CMK (cell line): ENCODE results near the gene AIF1L.

ENCODE experiments used
- DNase-seq: peaks from one replicate; pipeline ENCODE4 v3.0.0-alpha.2; 2010; ENCODE audit warnings: low read depth

The AIF1L gene

DNA sequence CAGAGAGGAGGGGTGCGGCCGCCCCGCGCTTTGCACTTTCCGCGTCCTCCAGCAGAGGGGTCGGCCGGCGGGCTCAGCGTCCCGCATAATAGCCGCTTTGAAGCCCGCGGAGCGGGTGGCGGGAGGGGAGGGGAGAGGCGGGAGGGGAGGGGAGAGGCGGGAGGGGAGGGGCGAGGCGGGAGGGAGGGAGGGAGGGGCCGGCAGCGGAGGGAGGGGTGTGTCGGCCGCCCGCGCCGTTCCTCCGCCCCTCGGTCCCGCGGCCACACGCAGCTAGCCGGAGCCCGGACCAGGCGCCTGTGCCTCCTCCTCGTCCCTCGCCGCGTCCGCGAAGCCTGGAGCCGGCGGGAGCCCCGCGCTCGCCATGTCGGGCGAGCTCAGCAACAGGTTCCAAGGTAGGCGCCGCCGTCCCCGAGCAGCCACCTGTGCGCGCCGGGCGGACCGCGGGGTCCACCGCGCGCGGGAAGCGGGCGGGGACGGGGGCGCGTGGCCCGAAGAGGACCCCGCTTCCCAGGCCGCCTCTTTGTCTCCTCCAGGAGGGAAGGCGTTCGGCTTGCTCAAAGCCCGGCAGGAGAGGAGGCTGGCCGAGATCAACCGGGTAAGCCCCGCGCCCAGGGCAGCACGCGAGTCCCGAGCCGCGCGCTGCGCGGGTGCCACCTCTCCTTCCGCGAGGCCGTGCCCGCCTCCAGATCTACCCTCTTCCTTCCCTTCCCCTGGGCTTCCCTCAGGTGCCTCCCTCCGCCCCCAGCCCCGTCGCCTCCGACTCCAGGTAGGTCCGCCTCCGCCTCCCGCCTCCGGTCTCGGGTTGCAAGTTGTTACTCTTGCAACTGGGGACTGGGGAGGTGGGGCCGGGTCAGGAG, at the start of gene AIF1L:
Gene AIF1L (plus strand): TSS at position 263 of the 857 bp plus-strand sequence. CDS start 99 bp downstream, at position 362.
- DNase-seq = no peak

DNA sequence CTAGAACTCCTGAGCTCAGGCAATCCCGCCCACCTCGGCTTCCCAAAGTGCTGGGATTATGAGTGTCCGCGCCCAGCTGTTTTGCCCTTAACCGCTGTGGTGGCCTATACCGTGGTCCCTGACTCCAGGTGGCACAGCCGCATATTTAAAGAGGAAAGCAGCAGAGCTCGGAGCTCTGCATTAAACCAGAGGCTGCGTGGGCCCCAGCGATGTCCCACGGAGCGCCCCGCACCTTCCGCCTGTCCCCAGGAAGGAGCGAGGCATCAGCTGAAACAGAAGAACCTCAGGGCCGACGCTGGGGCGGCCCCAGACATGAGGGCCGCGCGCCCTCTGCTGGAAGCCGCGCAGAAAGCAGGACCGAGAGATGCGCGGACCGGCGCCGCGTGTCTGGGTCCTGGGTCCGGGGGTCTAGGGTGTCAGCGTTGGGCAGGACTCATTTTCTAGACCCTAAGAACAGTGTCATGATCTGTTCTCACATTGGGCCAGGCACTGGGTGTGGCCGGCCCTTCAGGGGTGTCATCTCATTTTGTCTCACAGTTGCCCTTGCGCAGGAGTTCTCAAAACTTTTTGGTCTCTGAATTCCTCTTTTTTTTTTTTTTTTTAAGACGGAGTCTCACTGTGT, 49.6 kb upstream of the AIF1L start:
- DNase-seq = no peak

DNA sequence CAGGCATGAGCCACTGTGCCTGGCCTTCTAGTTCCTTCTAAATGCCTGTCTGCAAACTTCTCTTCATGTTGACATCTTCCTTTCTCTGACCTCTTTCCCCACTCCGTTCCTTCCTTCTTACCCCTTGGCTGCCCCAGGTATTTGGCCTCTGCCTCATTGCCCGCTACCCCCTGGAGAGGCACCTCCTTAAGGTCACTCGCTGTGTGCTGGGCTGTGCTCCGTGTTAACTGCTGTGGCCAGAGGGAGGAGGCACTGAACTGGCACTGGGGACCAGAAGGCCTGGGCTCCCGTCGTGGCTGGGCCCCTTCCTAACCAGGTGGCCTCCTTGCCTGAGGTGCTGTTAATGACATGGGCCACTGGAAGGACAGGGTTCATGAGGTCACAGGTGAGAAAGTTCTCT, 48.0 kb upstream of the AIF1L start:
- no peak for DNase-seq

DNA sequence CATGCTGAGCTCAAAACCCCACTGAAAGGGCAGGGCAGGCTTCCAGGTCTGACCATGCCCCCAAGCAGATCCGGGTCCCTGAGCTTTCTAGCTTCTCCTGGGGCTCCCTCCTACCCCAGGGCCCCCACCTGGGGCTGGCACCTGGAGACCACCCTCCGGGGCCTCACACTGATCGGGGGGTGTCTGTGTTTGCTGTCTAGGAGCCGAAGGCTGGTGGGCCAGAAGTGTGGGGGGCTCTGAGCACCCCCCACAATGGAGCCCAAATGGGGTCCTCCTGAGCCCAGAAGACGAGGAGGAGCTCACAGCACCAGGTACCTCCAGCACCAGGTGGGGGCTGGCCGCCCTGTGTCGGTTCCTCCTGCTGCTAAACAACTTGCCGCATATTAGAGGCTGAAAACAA, 47.5 kb upstream of the AIF1L start:
- no peak for DNase-seq

DNA sequence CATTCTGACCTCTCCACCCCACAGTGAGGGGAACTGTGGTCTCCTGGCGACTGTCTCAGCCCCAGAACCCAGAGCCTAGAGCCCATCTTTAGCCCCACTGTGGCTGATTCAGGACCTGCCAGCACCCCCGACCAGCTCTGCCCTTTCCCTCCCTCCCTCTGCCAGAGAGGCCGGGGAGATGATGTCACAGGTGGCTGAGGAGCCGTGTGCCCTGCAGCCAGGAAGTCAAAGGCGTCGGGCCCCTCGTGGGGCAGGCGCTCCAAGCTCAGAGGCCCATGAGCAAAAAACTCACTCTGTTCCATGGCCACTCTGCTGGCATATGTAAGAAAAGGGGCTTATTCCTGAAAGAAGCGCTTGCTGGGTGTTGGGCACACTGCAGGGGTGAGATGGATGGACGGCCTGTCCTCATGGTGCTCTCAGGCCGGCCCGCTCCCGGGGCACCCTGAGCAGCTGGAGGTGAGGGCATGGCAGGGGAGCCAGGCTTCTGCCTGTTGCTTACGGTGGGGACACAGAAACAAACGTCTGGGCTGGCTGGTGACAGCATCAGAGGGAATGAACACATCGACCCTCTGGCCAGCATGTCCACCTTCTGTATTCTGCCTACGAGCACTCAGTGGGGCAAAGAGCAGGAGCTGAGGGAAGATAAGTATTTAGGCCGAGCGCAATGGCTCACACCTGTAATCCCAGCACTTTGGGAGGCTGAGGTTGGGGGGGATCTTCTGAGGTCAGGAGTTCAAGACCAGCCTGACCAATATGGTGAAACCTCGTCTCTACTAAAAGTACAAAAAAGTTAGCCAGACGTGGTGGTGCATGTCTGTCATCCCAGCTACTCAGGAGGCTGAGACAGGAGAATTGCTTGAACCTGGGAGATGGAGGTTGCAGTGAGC, 46.3 kb upstream of the AIF1L start:
- DNase-seq = no peak

DNA sequence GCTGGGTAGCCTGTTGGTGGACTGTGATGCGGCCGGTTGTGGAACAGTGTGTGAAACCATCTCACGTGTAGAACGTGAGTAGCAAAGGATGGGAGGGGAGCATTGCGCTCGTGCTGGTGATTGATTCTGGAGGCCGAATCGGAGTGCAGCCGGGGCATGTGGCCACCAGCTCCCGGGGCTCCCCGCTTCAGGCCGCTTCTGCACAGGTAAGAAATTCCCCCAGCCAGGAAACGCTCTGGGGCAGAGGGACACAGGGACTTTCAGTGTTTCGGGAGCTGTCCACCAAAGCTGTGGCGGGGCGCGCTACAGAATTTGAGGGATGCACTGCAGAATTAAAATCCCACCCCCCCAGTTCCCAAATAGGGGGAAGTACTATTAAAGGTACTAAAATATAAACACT, 45.5 kb upstream of the AIF1L start:
- no peak for DNase-seq

DNA sequence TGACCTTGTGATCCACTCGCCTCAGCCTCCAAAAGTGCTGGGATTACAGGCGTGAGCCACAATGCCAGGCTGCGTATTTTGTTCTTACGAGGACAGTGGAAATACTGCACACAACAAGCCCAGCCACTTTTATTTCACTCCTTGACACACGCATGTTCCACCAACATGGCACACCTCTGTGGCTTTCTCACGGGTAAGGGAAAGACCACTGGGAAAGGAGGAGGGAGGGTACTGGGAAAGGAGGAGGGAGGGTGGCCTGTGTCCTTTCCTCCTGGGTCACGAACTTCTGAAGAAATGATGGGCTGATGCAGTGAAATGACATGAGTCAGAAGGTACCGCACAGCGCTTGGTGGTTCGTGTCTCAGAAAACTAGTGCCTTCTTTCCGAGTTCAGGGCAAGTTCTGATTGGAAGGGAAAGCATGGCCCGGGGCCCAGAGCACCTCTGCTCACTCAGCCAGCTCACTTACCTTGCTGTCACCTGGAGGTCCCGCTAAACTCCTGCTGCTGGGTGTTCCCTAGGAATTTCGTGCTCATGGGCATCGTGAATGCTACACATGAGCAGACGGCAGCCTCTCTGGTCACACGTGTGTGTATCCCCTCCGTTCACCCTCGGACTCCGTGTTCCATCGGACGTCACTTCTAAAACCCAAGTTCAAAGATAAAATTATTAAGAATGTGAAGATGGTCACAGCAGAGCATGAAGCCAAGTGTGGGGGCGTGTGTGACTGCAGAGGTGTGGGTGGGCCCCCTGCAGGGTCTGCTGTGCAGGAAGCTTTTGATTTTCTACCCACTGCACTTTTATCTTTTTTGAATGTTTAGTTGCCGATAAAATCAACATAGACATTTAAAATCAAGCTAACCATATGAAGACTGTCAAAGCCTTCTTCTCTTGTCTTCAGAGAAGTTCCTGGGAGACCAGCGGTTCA, 44.5 kb upstream of the AIF1L start:
- DNase-seq = no peak

DNA sequence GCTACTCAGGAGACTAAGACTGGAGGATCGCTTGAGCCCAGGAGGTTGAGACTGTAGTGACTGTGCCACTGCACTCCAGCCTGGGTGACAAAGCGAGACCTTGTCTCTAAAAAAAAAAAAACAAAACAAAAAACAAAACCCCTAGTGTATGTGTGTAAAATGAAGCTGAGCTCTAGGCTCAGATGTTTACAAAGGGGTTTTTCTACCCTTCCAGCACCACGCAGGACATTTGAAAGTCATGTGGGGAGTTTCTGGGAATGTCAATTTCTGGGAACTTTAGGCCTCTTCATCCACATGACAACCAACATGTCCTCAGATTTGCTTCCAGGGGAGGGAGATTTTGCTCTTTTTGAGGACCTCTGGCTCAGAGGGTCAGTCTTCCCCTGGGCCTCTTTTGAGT, 42.4 kb upstream of the AIF1L start:
- no peak for DNase-seq

DNA sequence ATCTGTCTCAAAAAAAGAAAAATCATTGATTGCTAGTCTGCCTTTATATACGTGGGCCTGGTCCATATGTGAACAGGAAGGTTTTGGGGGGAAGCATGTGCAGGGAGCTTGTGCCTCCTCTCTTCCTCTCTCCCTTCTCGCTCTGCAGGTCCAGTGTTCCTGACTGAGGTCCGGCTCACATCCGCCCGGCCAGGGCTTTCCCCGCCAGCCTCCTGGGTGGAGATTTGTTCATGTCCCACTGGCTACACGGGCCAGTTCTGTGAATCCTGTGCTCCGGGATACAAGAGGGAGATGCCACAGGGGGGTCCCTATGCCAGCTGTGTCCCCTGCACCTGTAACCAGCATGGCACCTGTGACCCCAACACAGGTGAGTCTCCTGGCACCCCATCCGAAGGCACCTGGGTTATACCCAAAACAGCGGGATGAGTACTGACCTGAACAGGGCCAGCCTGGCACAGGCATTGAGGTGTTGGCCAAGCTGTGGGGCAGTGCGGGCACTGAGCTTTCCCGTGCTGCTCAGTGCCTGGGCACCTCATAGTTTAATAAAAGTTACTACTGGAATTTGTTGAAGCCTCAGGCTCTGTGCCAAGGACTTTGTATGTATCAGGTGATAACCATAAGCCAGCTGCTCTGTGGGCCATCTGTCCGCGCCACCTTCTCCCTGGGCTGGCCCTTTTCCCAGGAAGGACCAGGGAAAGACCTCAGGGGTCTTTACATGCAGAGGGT, 39.4 kb upstream of the AIF1L start:
- no peak for DNase-seq

DNA sequence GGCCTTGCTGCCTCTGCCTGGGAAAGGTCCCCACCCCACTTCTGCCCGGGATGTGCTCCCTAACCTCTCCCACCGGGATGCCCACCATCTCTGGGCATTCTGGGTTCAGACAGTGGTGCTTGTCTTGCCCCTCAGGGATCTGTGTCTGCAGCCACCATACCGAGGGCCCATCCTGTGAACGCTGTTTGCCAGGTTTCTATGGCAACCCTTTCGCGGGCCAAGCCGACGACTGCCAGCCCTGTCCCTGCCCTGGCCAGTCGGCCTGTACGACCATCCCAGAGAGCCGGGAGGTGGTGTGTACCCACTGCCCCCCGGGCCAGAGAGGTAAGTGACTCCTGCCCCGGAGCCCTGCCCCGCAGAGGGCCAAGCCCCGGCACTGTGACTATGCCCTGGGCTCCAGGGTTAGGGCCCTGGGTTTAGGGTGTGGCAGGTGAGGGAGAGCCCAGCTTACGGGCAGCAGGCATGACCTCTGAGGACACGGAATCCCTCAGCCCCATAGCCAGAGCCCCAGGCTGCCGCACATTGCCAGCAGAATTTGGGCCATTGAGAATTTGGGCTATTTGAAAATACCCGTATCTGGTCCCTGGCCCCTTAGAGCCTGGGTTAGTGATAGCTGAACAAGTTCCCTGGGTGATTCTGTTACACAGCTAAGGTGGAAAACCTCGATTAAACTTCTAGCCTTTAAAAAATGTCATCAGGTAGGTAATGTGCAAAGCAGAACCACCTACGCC, 35.3 kb upstream of the AIF1L start:
- no peak for DNase-seq

DNA sequence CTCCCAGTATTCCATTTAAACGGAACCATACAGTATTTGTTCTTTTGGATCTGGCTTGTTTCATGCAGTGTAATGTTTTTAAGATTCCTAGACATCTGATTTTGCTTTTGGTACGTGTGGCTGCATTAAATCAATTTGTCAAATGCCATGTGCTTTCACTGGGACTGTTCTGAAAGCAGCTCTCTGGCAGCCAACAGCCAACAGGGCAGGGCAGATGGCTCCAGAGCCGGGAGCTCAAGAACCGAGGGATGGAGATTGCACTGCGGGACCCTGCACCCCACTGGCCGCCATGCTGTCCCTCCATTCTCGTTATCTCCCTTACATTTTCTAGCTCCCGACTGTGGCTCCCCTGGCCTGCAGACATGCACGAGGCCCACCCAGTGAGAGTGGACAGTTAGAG, 33.4 kb upstream of the AIF1L start:
- no peak for DNase-seq

DNA sequence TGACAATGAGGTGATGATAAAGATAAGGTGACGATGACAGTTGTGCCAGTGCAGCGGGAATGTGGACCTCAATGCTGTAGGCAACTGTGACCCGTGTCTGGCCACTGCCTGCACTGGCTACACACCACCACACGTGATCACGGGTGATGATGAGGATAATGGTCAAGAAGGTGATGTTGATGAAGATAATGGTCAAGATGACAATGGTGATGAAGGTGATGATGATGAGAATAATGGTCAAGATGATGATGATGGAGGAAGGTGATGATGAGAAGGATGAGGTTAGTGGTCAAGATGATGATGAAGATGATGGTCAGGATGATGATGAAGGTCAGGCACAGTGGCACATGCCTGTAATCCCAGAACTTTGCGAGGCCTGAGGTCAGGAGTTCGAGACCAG, 30.7 kb upstream of the AIF1L start:
- no peak for DNase-seq

DNA sequence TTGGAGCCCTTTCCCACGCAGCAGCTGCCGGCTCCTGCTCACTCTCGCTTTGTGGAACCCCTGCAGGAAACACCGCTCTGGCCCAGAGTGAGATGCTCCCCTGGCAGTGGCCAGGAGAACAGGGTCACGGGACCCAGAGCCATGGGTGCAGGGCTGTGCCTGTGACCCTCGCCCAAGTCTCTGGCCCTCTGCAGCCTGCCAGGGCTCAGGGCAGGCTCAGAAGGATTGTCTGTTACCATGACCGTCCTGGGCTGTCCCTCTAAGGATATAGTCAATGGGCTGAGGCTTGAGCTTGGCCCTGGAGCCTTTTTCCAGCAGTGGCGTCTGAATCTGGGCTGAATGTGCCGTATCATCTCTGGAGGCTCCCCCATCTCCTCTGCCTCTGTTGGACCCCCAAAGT, 28.7 kb upstream of the AIF1L start:
- DNase-seq = no peak

DNA sequence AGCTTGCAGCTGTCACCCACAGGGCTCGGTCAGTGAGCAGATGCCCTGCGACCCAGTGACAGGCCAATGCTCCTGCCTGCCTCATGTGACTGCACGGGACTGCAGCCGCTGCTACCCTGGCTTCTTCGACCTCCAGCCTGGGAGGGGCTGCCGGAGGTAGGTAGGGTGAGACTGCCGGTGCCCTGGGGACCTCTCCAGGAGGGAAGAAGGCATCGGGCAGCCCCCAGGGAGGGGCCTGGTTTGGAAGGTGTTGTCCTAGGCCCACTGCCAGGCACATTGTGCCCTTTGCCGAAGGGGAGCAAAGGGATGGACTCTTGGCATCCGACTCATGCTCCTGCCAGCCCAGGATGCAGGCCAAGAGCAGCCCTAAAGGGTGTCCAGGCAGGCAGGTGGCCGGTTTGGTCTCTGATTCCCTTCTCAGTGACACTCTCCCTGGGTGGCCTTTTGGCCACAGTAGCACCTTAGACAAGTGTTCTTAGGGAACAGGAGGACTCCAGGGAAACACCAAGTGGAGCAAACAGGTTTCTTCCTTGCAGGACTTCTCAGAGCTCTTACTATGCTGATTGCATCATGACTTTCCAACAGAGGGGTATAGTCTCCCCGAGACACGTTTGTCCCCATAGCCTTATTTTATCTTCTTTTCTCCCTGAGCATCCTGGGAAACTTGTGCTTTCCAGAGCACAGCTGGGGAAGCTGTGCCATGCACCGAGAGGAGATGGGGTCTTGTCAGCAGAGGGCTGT, 28.1 kb upstream of the AIF1L start:
- no peak for DNase-seq

DNA sequence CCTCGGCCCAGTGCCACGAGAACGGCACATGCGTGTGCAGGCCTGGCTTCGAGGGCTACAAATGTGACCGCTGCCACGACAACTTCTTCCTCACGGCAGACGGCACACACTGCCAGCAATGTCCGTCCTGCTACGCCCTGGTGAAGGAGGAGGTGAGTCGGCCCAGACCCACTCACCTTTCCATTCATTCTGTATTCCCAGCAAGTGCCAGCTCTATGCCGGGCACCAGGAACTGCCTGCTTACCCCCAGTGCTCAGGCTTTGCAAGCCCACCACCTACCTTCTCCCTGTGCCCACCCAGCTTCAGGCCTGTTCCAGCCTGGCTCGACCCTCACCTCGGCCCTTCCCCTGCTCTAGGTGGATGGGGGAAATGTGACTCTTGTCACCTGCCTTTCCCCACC, 26.6 kb upstream of the AIF1L start:
- DNase-seq = no peak

DNA sequence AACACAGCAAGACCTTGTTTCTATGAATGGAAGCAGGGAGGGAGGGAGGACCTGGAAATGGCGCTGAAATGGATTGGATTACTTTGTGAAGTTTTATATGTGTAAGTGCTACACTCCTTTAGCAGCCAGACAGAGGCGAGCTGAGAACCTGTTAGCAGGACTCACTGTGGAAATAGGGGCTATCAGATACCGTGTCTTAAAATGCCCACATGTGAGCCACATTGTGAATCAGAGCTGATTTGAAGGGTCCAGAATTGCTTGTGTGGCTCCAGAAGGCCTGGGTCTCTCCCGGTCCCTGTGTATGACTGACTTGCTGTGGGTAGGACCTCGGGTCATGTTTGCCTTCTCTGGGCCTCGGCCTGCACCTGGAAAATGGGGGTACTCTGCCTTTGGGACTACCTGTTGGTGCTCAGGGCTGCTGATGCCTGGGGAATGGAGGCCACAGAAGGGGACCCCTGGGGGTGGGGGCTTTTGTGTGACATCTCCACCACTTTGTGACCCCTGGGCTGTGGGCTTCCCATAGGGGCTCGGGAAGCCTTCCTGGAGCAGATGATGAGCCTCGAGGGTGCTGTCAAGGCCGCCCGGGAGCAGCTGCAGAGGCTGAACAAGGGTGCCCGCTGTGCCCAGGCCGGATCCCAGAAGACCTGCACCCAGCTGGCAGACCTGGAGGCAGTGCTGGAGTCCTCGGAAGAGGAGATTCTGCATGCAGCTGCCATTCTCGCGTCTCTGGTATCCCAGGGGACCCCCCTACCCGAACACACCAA, 24.0 kb upstream of the AIF1L start:
- no peak for DNase-seq

DNA sequence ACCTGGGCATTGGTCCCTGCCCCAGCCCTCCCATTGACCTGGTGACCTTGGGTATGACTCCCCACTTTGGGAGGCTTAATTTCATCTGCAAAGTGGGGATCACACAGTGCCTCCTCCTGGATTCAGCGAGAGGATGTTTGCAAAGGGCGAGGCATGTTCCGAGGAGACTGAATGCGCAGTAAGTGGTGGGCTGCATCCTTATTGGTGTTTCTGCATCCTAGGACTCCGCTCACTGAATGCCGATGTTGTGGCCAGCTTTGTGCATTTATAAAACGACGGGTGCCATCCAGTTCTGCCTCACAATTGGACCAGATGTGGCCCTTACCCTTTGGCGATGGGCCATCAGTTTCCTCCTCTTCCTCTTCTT, 23.5 kb upstream of the AIF1L start:
- no peak for DNase-seq

DNA sequence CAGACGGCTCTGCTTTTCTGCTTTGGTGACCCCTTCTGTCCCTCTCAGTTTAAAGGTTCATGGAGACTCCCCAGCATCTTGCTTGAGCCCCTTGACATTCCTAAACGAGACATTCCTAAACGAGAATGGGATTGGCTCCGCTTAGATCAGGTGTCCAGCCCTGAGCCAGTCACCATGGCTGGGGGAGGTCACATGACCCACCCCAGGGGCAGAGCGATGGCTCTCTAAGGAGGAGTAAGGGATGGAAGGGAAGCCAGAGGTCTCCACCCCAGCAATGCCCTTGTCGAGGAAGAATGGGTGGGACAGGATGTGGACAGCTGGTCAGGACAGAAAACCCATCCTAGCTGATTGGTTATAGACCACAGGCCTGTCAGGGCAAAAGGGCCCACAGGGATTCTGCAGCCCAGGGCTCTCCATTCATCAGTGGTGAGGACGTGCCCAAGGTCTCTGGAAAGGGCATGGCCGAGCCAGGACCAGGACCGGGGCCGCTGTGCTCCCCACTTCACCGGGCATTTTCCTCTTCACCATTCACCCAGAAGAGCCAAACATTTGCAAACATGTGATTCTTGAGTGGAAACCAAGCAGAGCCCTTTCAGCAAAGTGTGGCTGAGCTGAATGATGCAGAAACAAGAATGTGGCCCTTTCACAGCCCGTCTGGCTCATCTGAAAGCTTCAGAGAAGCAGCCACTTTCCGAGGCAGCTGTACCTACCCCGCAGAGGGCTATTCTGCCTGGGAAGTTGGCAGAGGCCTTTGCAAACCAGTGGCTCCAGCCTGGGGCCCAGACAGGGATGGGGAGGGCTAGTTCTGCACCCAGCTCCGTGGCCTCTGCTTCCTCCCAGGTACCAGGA, 19.8 kb upstream of the AIF1L start:
- DNase-seq = no peak
